ENCODE results near the gene MRPL37.

The MRPL37 gene

DNA sequence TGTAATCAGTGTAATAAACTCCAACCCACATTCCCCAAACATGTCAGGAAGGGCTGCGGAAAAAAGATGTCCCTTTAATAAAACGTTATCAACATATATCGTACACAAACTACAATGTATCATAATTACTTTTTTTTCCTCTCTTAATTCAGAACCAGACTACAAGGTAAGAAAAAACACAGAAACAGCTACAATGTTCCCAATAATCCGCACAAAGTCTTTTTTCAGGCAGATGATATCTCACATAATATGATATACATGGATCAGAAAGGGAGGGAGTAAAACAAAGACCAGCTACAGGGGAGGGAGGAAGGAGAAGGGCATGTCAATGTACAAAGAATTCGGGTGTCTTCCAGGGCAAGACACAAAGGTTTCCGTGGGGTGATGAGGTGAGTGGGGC is 25.4 kb downstream of the MRPL37 start:
- Histone ChIP-seq H3K9me3 (ENCODE audit: low read length) (no peaks in the 10 kb centered on the region), H3K4me2 (ENCODE audit: low read length) (no peak overlapping the region), H3K27me3 (ENCODE audit: insufficient read depth, low read length) (no peaks in the 10 kb centered on the region), H3K9me2 (ENCODE audit: low read depth, low read length) (no peaks in the 10 kb centered on the region), H3F3A (ENCODE audit: insufficient read depth, low read length) (no peaks in the 10 kb centered on the region), H3K9ac (ENCODE audit: low read length) (no peak overlapping the region), H3K79me2 (ENCODE audit: insufficient read depth, low read length) (no peaks in the 10 kb centered on the region), H3K4me1 (ENCODE audit: insufficient read depth, low read length, severe bottlenecking) (no peaks in the 10 kb centered on the region), H2AFZ (ENCODE audit: low read length) (no peak overlapping the region), H4K20me1 (ENCODE audit: insufficient read depth, low read length) (no peaks in the 10 kb centered on the region), H3K36me3 (ENCODE audit: insufficient read depth, low read length) (peaks cover 11% of the 10 kb centered on the region; the same call in 1 of the 2 replicates), H3K4me3 (ENCODE audit: low read depth, low read length, poor library complexity, severe bottlenecking) (no peak overlapping the region), H3K27ac (ENCODE audit: low read depth, low read length, poor library complexity, severe bottlenecking) (no peak overlapping the region)
- TF ChIP-seq, protein P1, sequence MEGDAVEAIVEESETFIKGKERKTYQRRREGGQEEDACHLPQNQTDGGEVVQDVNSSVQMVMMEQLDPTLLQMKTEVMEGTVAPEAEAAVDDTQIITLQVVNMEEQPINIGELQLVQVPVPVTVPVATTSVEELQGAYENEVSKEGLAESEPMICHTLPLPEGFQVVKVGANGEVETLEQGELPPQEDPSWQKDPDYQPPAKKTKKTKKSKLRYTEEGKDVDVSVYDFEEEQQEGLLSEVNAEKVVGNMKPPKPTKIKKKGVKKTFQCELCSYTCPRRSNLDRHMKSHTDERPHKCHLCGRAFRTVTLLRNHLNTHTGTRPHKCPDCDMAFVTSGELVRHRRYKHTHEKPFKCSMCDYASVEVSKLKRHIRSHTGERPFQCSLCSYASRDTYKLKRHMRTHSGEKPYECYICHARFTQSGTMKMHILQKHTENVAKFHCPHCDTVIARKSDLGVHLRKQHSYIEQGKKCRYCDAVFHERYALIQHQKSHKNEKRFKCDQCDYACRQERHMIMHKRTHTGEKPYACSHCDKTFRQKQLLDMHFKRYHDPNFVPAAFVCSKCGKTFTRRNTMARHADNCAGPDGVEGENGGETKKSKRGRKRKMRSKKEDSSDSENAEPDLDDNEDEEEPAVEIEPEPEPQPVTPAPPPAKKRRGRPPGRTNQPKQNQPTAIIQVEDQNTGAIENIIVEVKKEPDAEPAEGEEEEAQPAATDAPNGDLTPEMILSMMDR (IDR thresholded peaks at IDR 0.05; ENCODE audit: low read length) = no peak
- no peak for TF ChIP-seq EZH2 (IDR thresholded peaks at IDR 0.05; ENCODE audit: borderline replicate concordance, low read length)

DNA sequence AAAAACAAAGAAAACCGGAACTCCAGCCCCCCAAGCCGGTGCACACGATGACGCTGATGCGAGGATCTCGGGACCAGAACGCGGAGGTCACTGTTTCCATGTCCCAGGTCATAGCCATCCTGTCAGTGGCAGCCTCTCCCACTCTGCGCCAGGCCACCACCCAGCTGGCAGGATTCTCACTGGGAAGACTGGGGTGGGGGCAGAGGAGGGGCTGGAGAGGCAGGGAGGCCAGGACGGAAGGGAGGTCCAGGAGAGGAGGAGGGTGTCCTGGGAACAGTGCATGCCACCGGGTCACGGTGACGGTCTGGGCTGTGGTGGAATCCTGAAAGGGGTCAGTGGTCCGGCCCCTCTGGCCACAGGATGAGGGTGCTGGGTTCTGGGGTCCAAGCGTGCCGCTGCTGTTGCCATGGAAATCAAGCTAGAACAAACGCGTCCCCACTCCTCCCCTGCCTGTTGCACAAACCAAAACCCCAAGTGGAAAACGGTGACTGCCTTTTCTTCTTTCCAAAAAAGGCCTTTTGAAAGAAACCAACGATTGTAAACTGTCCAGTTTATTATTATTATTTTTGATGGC is 26.1 kb downstream of the MRPL37 start:
- Histone ChIP-seq H3K4me1 (ENCODE audit: insufficient read depth, low read length, severe bottlenecking) (no peaks in the 10 kb centered on the region), H3K27ac (ENCODE audit: low read depth, low read length, poor library complexity, severe bottlenecking) (no peak overlapping the region), H3K4me3 (ENCODE audit: low read depth, low read length, poor library complexity, severe bottlenecking) (no peak overlapping the region), H3K4me2 (ENCODE audit: low read length) (no peak overlapping the region), H3K27me3 (ENCODE audit: insufficient read depth, low read length) (no peaks in the 10 kb centered on the region), H2AFZ (ENCODE audit: low read length) (no peak overlapping the region), H3F3A (ENCODE audit: insufficient read depth, low read length) (no peaks in the 10 kb centered on the region), H3K9ac (ENCODE audit: low read length) (no peak overlapping the region), H4K20me1 (ENCODE audit: insufficient read depth, low read length) (no peaks in the 10 kb centered on the region), H3K9me2 (ENCODE audit: low read depth, low read length) (no peaks in the 10 kb centered on the region), H3K36me3 (ENCODE audit: insufficient read depth, low read length) (peaks cover 5% of the 10 kb centered on the region; the same call in 1 of the 2 replicates), H3K9me3 (ENCODE audit: low read length) (no peaks in the 10 kb centered on the region), H3K79me2 (ENCODE audit: insufficient read depth, low read length) (no peaks in the 10 kb centered on the region)
- TF ChIP-seq, protein P1 (IDR thresholded peaks at IDR 0.05; ENCODE audit: low read length) = no peak
- TF ChIP-seq EZH2 (IDR thresholded peaks at IDR 0.05; ENCODE audit: borderline replicate concordance, low read length) = no peak

DNA sequence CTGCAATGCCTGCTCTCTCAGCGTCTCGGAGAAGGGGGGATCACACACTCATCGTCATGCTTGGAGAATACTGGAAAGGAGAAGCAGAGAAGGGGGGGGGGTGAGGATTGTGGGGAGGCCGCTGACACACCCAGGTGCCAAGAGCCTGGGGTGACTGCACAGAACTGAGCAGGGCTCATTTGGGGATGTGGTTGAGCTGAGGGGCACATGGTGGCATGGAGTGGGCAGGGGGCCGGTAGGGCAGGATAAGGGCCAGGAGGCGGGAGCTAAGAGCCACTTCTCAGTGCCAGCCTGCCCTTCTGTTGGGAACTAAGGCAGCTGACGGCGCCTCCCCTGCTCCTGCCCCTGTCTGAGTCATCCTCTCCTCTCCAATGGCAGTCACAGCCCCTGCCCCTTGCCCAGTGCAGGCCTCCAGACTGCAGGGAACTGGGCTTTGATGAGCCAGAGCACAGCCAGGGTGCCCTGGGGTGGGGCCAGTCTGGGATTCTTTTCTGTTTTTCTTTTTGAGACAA is 27.2 kb downstream of the MRPL37 start:
- TF ChIP-seq EZH2 (IDR thresholded peaks at IDR 0.05; ENCODE audit: borderline replicate concordance, low read length) = no peak
- Histone ChIP-seq H2AFZ (ENCODE audit: low read length) (no peak overlapping the region), H3K36me3 (ENCODE audit: insufficient read depth, low read length) (no peaks in the 10 kb centered on the region), H3K27ac (ENCODE audit: low read depth, low read length, poor library complexity, severe bottlenecking) (no peak overlapping the region), H3K27me3 (ENCODE audit: insufficient read depth, low read length) (no peaks in the 10 kb centered on the region), H3K9me2 (ENCODE audit: low read depth, low read length) (no peaks in the 10 kb centered on the region), H4K20me1 (ENCODE audit: insufficient read depth, low read length) (no peaks in the 10 kb centered on the region), H3K79me2 (ENCODE audit: insufficient read depth, low read length) (no peaks in the 10 kb centered on the region), H3K4me3 (ENCODE audit: low read depth, low read length, poor library complexity, severe bottlenecking) (no peak overlapping the region), H3K4me2 (ENCODE audit: low read length) (no peak overlapping the region), H3F3A (ENCODE audit: insufficient read depth, low read length) (no peaks in the 10 kb centered on the region), H3K9ac (ENCODE audit: low read length) (no peak overlapping the region), H3K4me1 (ENCODE audit: insufficient read depth, low read length, severe bottlenecking) (no peaks in the 10 kb centered on the region), H3K9me3 (ENCODE audit: low read length) (no peaks in the 10 kb centered on the region)

DNA sequence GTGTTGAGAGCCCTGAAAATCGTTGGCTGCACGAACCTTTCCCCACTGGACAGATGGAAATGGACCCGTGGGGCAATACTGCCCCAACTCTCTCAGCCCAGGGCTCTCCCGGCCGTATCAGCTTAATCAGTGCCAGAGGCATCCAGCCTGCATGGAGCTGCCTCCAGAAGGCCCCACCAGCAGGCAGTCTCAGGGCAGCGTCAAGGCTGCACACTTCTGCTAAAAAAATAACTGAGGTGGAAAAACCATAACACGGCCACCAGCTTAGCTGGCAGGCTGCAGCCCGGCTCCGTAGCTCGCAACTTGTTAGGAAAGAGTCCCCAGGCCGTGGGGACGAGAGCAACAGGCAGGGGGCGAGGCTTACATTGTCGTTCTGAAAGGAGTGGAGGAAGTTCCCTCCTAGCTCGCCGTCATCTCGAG is 27.9 kb downstream of the MRPL37 start:
- Histone ChIP-seq H3K9me3 (ENCODE audit: low read length) (no peaks in the 10 kb centered on the region), H3K27me3 (ENCODE audit: insufficient read depth, low read length) (no peaks in the 10 kb centered on the region), H3K79me2 (ENCODE audit: insufficient read depth, low read length) (no peaks in the 10 kb centered on the region), H2AFZ (ENCODE audit: low read length) (no peak overlapping the region), H4K20me1 (ENCODE audit: insufficient read depth, low read length) (no peaks in the 10 kb centered on the region), H3K9me2 (ENCODE audit: low read depth, low read length) (no peaks in the 10 kb centered on the region), H3K36me3 (ENCODE audit: insufficient read depth, low read length) (no peaks in the 10 kb centered on the region), H3K4me1 (ENCODE audit: insufficient read depth, low read length, severe bottlenecking) (no peaks in the 10 kb centered on the region), H3K27ac (ENCODE audit: low read depth, low read length, poor library complexity, severe bottlenecking) (no peak overlapping the region), H3K4me2 (ENCODE audit: low read length) (no peak overlapping the region), H3K4me3 (ENCODE audit: low read depth, low read length, poor library complexity, severe bottlenecking) (no peak overlapping the region), H3F3A (ENCODE audit: insufficient read depth, low read length) (no peaks in the 10 kb centered on the region), H3K9ac (ENCODE audit: low read length) (no peak overlapping the region)
- no peak for TF ChIP-seq EZH2 (IDR thresholded peaks at IDR 0.05; ENCODE audit: borderline replicate concordance, low read length)
- TF ChIP-seq, protein P1 (IDR thresholded peaks at IDR 0.05; ENCODE audit: low read length) = no peak
